NCI-H1694 treated with DMSO at 0.1 percent for 48 hours (cell line): Measurements from ENCODE around the gene SMNDC1.
"Not testable (repeated sequence)": the region's sequence is repeated elsewhere in the genome, so short reads cannot be mapped to it uniquely, and the experiment has no call there.

Experiments
- DNase-seq: peaks from one replicate; lab custom pipeline; 2025; lab: John Stamatoyannopoulos, UW

Gene SMNDC1

DNA sequence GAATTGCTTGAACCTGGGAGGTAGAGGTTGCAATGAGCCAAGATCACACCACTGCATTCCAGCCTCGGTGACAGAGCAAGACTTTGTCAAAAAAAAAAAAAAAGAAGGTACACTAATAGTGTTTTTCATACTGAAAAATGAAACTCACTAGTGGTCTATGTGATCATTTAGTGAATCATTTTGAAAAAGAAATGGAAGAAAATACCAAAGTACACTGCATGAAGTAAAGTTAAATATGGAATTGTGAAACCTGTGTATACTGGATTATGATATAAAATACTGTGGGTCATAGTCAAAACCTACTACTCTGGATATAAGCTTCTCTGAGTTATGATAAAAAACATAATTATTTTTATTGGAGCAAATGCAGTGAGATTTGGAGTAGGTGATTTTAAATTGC is 55.2 kb downstream of the SMNDC1 start:
- DNase-seq = not testable (repeated sequence)

DNA sequence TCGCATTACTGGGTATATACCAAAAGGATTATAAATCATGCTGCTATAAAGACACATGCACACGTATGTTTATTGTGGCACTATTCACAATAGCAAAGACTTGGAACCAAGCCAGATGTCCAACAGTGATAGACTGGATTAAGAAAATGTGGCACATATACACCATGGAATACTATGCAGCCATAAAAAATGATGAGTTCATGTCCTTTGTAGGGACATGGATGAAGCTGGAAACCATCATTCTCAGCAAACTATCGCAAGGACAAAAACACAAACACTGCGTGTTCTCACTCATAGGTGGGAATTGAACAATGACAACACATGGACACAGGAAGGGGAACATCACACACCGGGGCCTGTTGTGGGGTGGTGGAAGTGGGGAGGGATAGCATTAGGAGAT is 56.9 kb downstream of the SMNDC1 start:
- not testable (repeated sequence) for DNase-seq

DNA sequence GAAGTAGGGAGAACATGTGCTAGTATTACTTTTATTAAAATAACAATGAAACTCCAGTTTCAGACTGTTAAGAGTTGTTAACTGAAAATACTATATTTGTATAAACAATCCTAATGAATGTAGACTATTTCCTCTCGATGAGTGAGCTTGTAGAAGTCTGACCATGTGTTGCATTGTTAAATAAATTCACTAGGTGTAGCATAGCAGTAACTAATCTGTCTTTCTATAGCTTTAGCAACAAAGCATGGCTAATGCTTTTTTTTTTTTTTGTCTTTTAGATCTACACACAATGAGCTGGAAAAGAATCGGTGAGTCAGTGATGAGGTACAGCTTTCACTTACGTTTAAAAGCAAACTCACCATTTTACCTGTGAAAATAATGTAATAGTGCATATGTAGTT is 60.2 kb downstream of the SMNDC1 start:
- no peak for DNase-seq

DNA sequence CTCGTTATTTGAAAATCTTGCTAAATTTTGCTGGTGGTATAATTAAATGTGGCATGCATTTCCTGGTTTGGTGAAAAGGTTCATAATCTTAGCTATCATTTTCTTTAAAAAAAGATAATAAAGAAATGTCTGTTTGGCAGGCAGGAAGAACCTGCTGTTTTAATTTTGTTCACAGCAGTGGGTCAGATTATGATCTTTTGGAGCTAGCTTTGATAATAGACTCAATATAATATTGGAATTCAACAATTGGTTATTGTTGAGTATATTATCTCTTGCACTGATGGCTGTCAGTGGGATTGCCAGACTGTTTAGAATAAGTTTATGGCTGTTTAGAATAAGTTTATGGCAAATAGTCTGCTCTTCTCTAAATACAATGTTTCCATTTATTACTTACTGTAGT is 62.2 kb downstream of the SMNDC1 start:
- DNase-seq = no peak

DNA sequence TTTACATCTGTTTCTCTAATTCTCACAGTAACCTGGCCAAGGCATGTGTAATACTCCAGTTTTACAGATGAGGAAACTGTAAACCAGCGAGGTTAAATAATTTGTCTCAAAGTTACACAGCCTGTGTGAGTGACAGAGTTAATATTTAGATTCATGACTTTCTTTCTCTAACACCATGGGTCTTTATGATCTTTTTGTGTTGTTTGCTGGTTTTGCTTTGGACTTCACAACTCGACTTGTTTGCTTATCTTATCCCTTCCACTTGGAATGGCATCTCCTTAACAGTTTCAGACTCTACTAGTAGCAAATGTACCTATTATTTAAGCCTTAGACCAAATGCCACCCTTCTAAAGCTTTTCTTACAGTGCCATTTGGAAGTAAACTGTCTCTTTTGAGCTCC is 62.9 kb downstream of the SMNDC1 start:
- no peak for DNase-seq

DNA sequence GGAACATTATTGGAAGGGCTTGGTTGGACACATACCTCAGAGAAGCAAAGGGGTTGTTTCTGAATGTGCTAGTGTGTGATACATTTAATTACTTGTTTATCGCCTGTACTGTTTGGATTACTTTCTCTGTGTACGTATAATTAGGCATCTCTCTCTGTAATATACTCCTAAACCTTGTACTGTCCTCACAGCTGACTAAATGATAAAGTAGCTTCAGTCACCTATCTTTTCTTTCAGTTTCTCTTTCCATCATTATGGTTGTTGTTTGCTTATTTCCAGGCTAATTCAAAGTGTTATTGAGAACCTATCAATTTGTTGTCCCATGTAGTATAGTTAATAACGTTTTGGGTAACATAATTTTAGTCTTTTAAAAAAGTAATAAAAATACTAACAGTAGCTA is 63.3 kb downstream of the SMNDC1 start:
- DNase-seq = no peak
